CD4-positive, CD25-positive, alpha-beta regulatory T cell (primary cell): ENCODE data around the gene ABHD12. TPM values are rescaled to one million over a fixed set of nuclear protein-coding genes. Genes with fewer than 3 reads are reported as not detected.

Experiments
- ATAC-seq, 2 donors: fragments of 150-1000 bp; cut with Tn5 transposase; one replicate each; pipeline ENCODE4 v1.10.0; 2021; ENCODE audit warnings: low read depth in 2 of 2, moderate number of reproducible peaks in 2 of 2, moderate library complexity in 1 of 2
- DNase-seq, 3 donors: peaks; one replicate each; pipeline versions ENCODE4 v3.0.0 to v3.0.0-alpha.2; 2012 to 2022; ENCODE audit warnings: mixed read lengths in 1 of 3
- H3K27ac ChIP-seq: one replicate; pipeline ENCODE4 v1.7.0; 2013; ENCODE audit warnings: mild to moderate bottlenecking, low read length; ENCODE audit not compliant: insufficient read depth, poor library complexity, severe bottlenecking
- H3K27me3 ChIP-seq: one replicate; pipeline ENCODE4 v1.7.0; 2013; ENCODE audit warnings: low read length; ENCODE audit not compliant: control insufficient read depth, insufficient read depth
- H3K36me3 ChIP-seq: one replicate; pipeline ENCODE4 v1.7.0; 2013; ENCODE audit warnings: mild to moderate bottlenecking, low read length, moderate library complexity; ENCODE audit not compliant: control insufficient read depth, insufficient read depth
- H3K4me1 ChIP-seq: 2 replicates; pipeline ENCODE4 v1.7.0; 2013; ENCODE audit warnings: mild to moderate bottlenecking, low read length; ENCODE audit not compliant: insufficient read depth, control insufficient read depth, poor library complexity, severe bottlenecking
- H3K4me3 ChIP-seq: one replicate; pipeline ENCODE4 v1.7.0; 2013; ENCODE audit warnings: low read depth, mild to moderate bottlenecking, low read length, moderate library complexity
- H3K9me3 ChIP-seq, 2 experiments: 1 replicate in 1 of 2; 2 replicates in 1 of 2; pipeline ENCODE4 v1.7.0; 2013; ENCODE audit warnings: low read length in 2 of 2, mild to moderate bottlenecking in 1 of 2, moderate library complexity in 1 of 2; ENCODE audit not compliant: control insufficient read depth in 2 of 2
- H3K27ac Mint-ChIP-seq, 3 donors: one replicate each; pipeline ENCODE4 v1.8.0; 2020 to 2022; ENCODE audit warnings: mild to moderate bottlenecking in 3 of 3, mixed read lengths in 3 of 3, moderate library complexity in 2 of 3
- H3K27me3 Mint-ChIP-seq: one replicate; pipeline ENCODE4 v1.8.0; 2022; ENCODE audit warnings: mild to moderate bottlenecking, mixed read lengths
- H3K36me3 Mint-ChIP-seq: one replicate; pipeline ENCODE4 v1.8.0; 2020; ENCODE audit warnings: mixed read lengths
- H3K4me1 Mint-ChIP-seq, 4 donors: one replicate each; pipeline ENCODE4 v1.8.0; 2020 to 2022; ENCODE audit warnings: mixed read lengths in 4 of 4, mild to moderate bottlenecking in 1 of 4
- H3K4me3 Mint-ChIP-seq, 4 donors: one replicate each; pipeline ENCODE4 v1.8.0; 2020 to 2022; ENCODE audit warnings: mild to moderate bottlenecking in 4 of 4, mixed read lengths in 4 of 4, moderate library complexity in 3 of 4
- H3K9me3 Mint-ChIP-seq, 7 donors: one replicate each; pipeline ENCODE4 v1.8.0; 2020 to 2022; ENCODE audit warnings: mixed read lengths in 7 of 7, mild to moderate bottlenecking in 3 of 7, moderate library complexity in 2 of 7
- polyA plus RNA-seq, 4 donors: library from polyadenylated mRNA; unstranded; fragments of 300-500 nt; fragmentation: Illumina TruSeq; gene quantifications; one replicate each; pipeline ENCODE4 v1.2.3, GENCODE V29; 2021
- total RNA-seq: library from RNA; stranded (reverse); gene quantifications from one replicate; pipeline ENCODE4 v1.2.3, GENCODE V29; 2022

The ABHD12 gene
- total and polyA plus RNA-seq, 5 donors from 2014 or later, result 26.8 to 44.1 (median 27.9) TPM

DNA sequence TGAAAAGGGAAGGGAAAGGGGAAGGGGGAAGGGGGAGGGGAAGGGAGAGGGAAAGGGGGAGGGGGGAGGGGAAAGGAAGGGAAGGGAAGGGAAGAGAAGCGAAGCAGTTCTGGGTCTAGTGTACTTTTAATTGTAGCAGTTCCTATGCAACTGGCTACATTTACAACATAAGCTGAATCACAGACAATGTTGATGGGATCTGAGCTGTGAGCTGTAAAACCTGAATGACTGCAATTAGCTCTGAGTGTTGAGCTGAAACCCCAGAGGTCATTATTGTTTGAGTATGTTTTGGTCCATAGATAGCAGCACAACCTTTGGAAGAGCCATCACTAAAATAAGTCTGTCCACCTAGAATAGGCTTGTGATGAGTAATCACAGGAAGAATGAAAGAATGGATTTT lies 7.2 kb upstream of the ABHD12 start:
- H3K36me3 Mint-ChIP-seq, result no peaks in the 10 kb centered on the region
- Histone ChIP-seq H3K36me3 (no peaks in the 10 kb centered on the region), H3K4me1 (no peaks in the 10 kb centered on the region), H3K9me3 (peaks cover 0 to 12% of the 10 kb centered on the region in 2 experiments), H3K27me3 (peaks cover 10% of the 10 kb centered on the region), H3K4me3 (no peak overlapping the region), H3K27ac (no peak overlapping the region)
- peaks cover 14% of the 10 kb centered on the region for H3K27me3 Mint-ChIP-seq
- peaks cover 0 to 10% (median 4%) of the 10 kb centered on the region in 7 donors for H3K9me3 Mint-ChIP-seq
- ATAC-seq (no peak), DNase-seq (no peak)
- H3K4me1 Mint-ChIP-seq, result peaks cover 0 to 2% (median 0%) of the 10 kb centered on the region in 4 donors
- H3K27ac Mint-ChIP-seq, result no peak overlapping the region
- H3K4me3 Mint-ChIP-seq, result no peak overlapping the region

- H3K4me3 Mint-ChIP-seq, result no peak overlapping the region
- H3K36me3 Mint-ChIP-seq, result no peaks in the 10 kb centered on the region
Observed at GRCh38 chr20:25397096-25397495, 6.5 kb upstream of the ABHD12 start.

GRCh38 chr20:25394996-25395395 lies 4.4 kb upstream of the ABHD12 start:
- Mint-ChIP-seq H3K27me3 (peaks cover 14% of the 10 kb centered on the region), H3K4me3 (no peak overlapping the region), H3K36me3 (no peaks in the 10 kb centered on the region), H3K4me1 (peaks cover 0 to 6% (median 2%) of the 10 kb centered on the region in 4 donors), H3K9me3 (no peaks in the 10 kb centered on the region), H3K27ac (no peak overlapping the region)
- H3K4me1 ChIP-seq, result peaks cover 6% of the 10 kb centered on the region
- DNase-seq (no peak), ATAC-seq (no peak)
- no peak overlapping the region for H3K27ac ChIP-seq
- H3K9me3 ChIP-seq, result no peaks in the 10 kb centered on the region
- H3K36me3 ChIP-seq, result no peaks in the 10 kb centered on the region
- H3K4me3 ChIP-seq, result no peak overlapping the region
- peaks cover 10% of the 10 kb centered on the region for H3K27me3 ChIP-seq

More at GRCh38 chr20:25397096-25397495, 6.5 kb upstream of the ABHD12 start:
- H3K4me1 Mint-ChIP-seq, result peaks cover 0 to 2% (median 0%) of the 10 kb centered on the region in 4 donors
- peak in 1 of 3 donors; percentile 23 for DNase-seq
- ATAC-seq, result no peak
- Histone ChIP-seq H3K4me1 (no peaks in the 10 kb centered on the region), H3K4me3 (no peak overlapping the region), H3K27ac (no peak overlapping the region), H3K9me3 (peaks cover 0 to 5% of the 10 kb centered on the region in 2 experiments), H3K36me3 (no peaks in the 10 kb centered on the region), H3K27me3 (peaks cover 10% of the 10 kb centered on the region)
- peaks cover 14% of the 10 kb centered on the region for H3K27me3 Mint-ChIP-seq
- H3K9me3 Mint-ChIP-seq, result peaks cover 0 to 5% (median 2%) of the 10 kb centered on the region in 7 donors
- H3K27ac Mint-ChIP-seq, result no peak overlapping the region

DNA sequence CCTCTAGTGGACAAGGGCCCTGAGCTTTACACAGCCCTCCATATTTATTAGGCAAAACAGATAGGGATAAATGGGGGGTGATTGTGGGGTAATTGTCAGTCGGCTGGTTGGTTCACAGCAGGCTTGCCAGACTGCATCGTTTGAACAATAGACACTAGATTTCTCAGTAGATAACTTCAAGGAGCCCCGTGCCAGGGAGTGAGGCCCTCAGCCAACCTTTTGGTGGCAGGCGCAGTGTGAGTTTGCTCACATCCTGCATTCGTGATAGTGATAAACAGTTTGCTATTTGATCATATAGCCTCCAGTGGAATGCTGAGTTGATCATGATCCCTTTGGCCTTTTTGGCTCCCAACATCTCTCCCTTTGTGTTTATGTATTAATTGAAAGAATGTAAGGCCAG lies 3.6 kb upstream of the ABHD12 start:
- Mint-ChIP-seq H3K27ac (no peak overlapping the region), H3K4me1 (peaks cover 0 to 9% (median 6%) of the 10 kb centered on the region in 4 donors), H3K4me3 (peak overlapping the region in 1 of 4 donors; percentile 81), H3K27me3 (peaks cover 14% of the 10 kb centered on the region), H3K36me3 (no peaks in the 10 kb centered on the region), H3K9me3 (peaks cover 0 to under 1% (median 0%) of the 10 kb centered on the region in 7 donors)
- Histone ChIP-seq H3K27me3 (peaks cover 10% of the 10 kb centered on the region), H3K4me1 (peaks cover 13% of the 10 kb centered on the region), H3K27ac (no peak overlapping the region), H3K4me3 (no peak overlapping the region), H3K9me3 (no peaks in the 10 kb centered on the region), H3K36me3 (no peaks in the 10 kb centered on the region)
- ATAC-seq, result no peak
- no peak for DNase-seq

- Mint-ChIP-seq H3K4me1 (peaks cover 9 to 29% (median 19%) of the 10 kb centered on the region in 4 donors), H3K9me3 (peaks cover 0 to 2% (median 0%) of the 10 kb centered on the region in 7 donors), H3K4me3 (peak overlapping the region; percentile 82 to 97 (median 88)), H3K27ac (peak overlapping the region in 2 of 3 donors; percentile 74 to 76), H3K36me3 (peaks cover 3% of the 10 kb centered on the region), H3K27me3 (no peaks in the 10 kb centered on the region)
- H3K27me3 ChIP-seq, result no peaks in the 10 kb centered on the region
- H3K4me1 ChIP-seq, result peaks cover 20% of the 10 kb centered on the region
- no peak for ATAC-seq
- DNase-seq, result peak; percentile 8 to 29 (median 15)
- peak overlapping the region; percentile 70 for H3K4me3 ChIP-seq
- no peaks in the 10 kb centered on the region for H3K36me3 ChIP-seq
- H3K9me3 ChIP-seq, result no peaks in the 10 kb centered on the region
- peak overlapping the region; percentile 75 for H3K27ac ChIP-seq
Observed at GRCh38 chr20:25389858-25390537, 637 bp downstream of the ABHD12 start.

DNA sequence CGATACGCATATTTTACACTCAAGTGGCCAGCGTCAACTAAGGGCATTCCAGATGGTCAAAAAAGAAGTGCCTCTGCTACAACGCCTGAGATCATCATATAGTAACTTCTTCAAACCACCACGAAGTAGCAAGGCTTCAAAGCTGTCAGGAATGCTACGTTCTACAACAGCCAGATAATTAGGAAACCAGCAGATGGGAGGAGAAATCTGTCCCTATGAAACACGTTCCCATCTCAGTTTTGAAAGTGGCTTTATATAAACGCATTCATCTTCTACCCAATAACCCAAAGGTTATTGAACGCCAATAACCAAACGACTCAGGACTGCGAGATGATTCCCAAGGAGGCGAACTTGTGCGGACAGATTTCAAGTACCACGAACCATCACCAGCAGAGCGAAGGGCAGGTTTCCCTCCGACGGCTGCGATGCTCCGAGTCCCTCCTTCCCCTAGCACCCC lies 1.2 kb downstream of the ABHD12 start:
- Mint-ChIP-seq H3K27me3 (no peaks in the 10 kb centered on the region), H3K36me3 (peaks cover 3% of the 10 kb centered on the region), H3K9me3 (peaks cover 0 to 2% (median 0%) of the 10 kb centered on the region in 7 donors), H3K27ac (peak overlapping the region in 2 of 3 donors; percentile 74 to 76), H3K4me3 (peak overlapping the region; percentile 82 to 97 (median 88)), H3K4me1 (peaks cover 9 to 33% (median 23%) of the 10 kb centered on the region in 4 donors)
- no peak for DNase-seq
- Histone ChIP-seq H3K36me3 (no peaks in the 10 kb centered on the region), H3K27me3 (no peaks in the 10 kb centered on the region), H3K9me3 (no peaks in the 10 kb centered on the region), H3K27ac (no peak overlapping the region), H3K4me3 (peak overlapping the region; percentile 70), H3K4me1 (peaks cover 20% of the 10 kb centered on the region)
- ATAC-seq, result no peak

GRCh38 chr20:25382704-25383370 lies 7.8 kb downstream of the ABHD12 start:
- Histone ChIP-seq H3K4me3 (no peak overlapping the region), H3K36me3 (peaks cover 3% of the 10 kb centered on the region), H3K4me1 (no peaks in the 10 kb centered on the region), H3K27ac (no peak overlapping the region), H3K9me3 (no peaks in the 10 kb centered on the region), H3K27me3 (no peaks in the 10 kb centered on the region)
- Mint-ChIP-seq H3K27ac (peak overlapping the region in 1 of 3 donors; percentile 68), H3K4me1 (peaks cover 14 to 51% (median 25%) of the 10 kb centered on the region in 4 donors), H3K4me3 (peak overlapping the region in 1 of 4 donors; percentile 92), H3K27me3 (no peaks in the 10 kb centered on the region), H3K9me3 (peaks cover 0 to 3% (median 0%) of the 10 kb centered on the region in 7 donors), H3K36me3 (peaks cover 26% of the 10 kb centered on the region)
- no peak for DNase-seq
- ATAC-seq, result no peak
